Psoas muscle (tissue), 8 donors: ENCODE data around the gene FMO3. TPM values are rescaled to one million over a fixed set of nuclear protein-coding genes. Genes with fewer than 3 reads are reported as not detected.

Experiments
- ATAC-seq, 4 donors: fragments of 200-7000 bp; cut with Tn5 transposase; one replicate each; pipeline ENCODE4 v1.9.1; 2020; ENCODE audit warnings: moderate library complexity in 3 of 4, mild to moderate bottlenecking in 2 of 4
- DNase-seq, 2 donors: peaks; one replicate each; pipeline ENCODE4 v3.0.0-alpha.2; 2020
- H3K27ac ChIP-seq: fragments of 200-600 bp; one replicate; pipeline ENCODE4 v1.8.0; 2022
- H3K27me3 ChIP-seq, 3 donors: fragments of 200-600 bp in 1 of 3; one replicate each; pipeline versions ENCODE4 v1.6.1 to v1.8.0; 2013 to 2022; ENCODE audit warnings: low read length in 2 of 3, mild to moderate bottlenecking in 2 of 3, moderate library complexity in 1 of 3; ENCODE audit not compliant: insufficient read depth in 3 of 3
- H3K36me3 ChIP-seq, 2 donors: fragments of 200-600 bp in 1 of 2; one replicate each; pipeline versions ENCODE4 v1.6.1 to v1.8.0; 2013 to 2022; ENCODE audit warnings: low read depth in 1 of 2, mild to moderate bottlenecking in 1 of 2, moderate library complexity in 1 of 2; ENCODE audit not compliant: insufficient read depth in 1 of 2
- H3K4me1 ChIP-seq: fragments of 200-600 bp; one replicate; pipeline ENCODE4 v1.8.0; 2022
- H3K4me3 ChIP-seq: fragments of 200-600 bp; one replicate; pipeline ENCODE4 v1.8.0; 2022; ENCODE audit warnings: mild to moderate bottlenecking
- H3K9me3 ChIP-seq: fragments of 200-600 bp; one replicate; pipeline ENCODE4 v1.8.0; 2022
- WGBS, 3 donors: extraction: QIAGEN DNeasy Blood & Tissue Kit; methylation state at CpG; one replicate each; pipeline versions ENCODE4 v1.1.6 to v1.1.7; 2013; 5-methylcytosine and 5-hydroxymethylcytosine counted together
- intact Hi-C, 2 donors: fragments of 100-400 bp; cut with DNase I; formaldehyde crosslinking; loops; one replicate each; pipeline versions ENCODE4 v1.11.0 to v1.14.2; 2022
- polyA plus RNA-seq, 3 donors: library from polyadenylated mRNA; stranded (reverse); fragments of 200-250 nt; gene quantifications; one replicate each; pipeline ENCODE4 v1.2.3, GENCODE V29; 2013
- total RNA-seq, 4 donors: library from RNA; stranded (reverse); fragmentation: NEBNext Ultra II Directional in 2 of 4; extraction: Animal tissue kit (Norgen Biotek cat#: 25700) in 2 of 4; gene quantifications; one replicate each; pipeline versions ENCODE4 v1.2.1 to v1.2.4, GENCODE V29; 2021 to 2023
- TF ChIP-seq, protein P1 (sequence below): fragments of 200-600 bp; IDR thresholded peaks from one replicate; pipeline ENCODE4 v1.8.0; 2022; ENCODE audit warnings: antibody characterized with exemption
- donor health status: healthy with polysubstance abuse.
- donor health status: DM: no; HTN: no; CAD: no; lungs with moderate emphysema.
- donor health status: Bipolar disorder and iron deficiency.
- donor health status: healthy.
- donor health status: DM: yes; HTN: yes; CAD: no.
- donor health status: DM: no; HTN: no; CAD: no.
- donor health status: DM: no; HTN: no; CAD: no.
- donor health status: DM: yes; HTN: yes; CAD: no.

FMO3 gene
- total and polyA plus RNA-seq, 7 donors, result 0.48 to 3.6 (median 1.4) TPM

GRCh38 chr1:171160211-171160610 lies 69.5 kb downstream of the FMO3 start:
- Histone ChIP-seq H3K4me3 (no peak overlapping the region), H3K27me3 (no peaks in the 10 kb centered on the region), H3K9me3 (no peaks in the 10 kb centered on the region), H3K36me3 (no peaks in the 10 kb centered on the region), H3K27ac (no peak overlapping the region), H3K4me1 (no peaks in the 10 kb centered on the region)
- ATAC-seq, result no peak
- 71 to 74% (median 71%) methylated on average over 3 of the region's 3 CpGs for WGBS, 3 donors
- TF ChIP-seq, protein P1, sequence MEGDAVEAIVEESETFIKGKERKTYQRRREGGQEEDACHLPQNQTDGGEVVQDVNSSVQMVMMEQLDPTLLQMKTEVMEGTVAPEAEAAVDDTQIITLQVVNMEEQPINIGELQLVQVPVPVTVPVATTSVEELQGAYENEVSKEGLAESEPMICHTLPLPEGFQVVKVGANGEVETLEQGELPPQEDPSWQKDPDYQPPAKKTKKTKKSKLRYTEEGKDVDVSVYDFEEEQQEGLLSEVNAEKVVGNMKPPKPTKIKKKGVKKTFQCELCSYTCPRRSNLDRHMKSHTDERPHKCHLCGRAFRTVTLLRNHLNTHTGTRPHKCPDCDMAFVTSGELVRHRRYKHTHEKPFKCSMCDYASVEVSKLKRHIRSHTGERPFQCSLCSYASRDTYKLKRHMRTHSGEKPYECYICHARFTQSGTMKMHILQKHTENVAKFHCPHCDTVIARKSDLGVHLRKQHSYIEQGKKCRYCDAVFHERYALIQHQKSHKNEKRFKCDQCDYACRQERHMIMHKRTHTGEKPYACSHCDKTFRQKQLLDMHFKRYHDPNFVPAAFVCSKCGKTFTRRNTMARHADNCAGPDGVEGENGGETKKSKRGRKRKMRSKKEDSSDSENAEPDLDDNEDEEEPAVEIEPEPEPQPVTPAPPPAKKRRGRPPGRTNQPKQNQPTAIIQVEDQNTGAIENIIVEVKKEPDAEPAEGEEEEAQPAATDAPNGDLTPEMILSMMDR, result no peak
- intact Hi-C loops, result no loop called here
- no peak for DNase-seq

DNA sequence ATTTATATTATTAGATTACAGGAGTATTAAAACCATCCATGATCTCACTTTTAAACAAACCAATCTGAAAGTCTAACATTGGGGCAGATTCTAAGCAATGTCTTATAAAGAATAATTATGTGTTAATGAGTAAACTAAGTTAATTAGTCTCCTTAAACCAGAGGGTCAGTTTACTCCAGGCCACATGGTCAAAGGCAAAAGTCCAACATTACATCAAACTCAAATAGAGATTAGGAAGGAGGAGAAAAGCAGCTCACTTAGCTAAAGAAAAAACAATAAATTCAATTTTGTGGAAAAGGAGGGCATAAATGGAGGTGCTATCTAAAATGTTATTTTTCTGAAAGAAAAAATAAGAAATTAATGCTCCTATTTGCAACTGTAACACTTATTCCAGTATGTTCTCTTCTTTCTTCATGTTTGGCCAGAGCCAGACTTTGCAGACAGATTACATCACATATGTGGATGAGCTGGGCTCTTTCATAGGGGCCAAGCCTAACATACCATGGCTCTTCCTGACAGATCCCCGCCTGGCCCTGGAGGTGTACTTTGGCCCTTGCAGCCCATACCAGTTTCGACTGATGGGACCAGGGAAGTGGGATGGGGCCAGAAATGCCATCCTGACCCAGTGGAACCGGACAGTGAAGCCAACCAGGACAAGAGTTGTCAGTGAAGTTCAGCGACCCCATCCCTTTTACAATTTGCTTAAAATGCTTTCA lies 70.1 kb downstream of the FMO3 start:
- H3K27me3 ChIP-seq, result no peaks in the 10 kb centered on the region
- H3K36me3 ChIP-seq, result no peaks in the 10 kb centered on the region
- DNase-seq (no peak), ATAC-seq (no peak)
- H3K27ac ChIP-seq, result no peak overlapping the region
- WGBS, 3 donors, result 71 to 77% (median 76%) methylated on average over 4 of the region's 4 CpGs
- H3K9me3 ChIP-seq, result no peaks in the 10 kb centered on the region
- no peak overlapping the region for H3K4me3 ChIP-seq
- H3K4me1 ChIP-seq, result no peaks in the 10 kb centered on the region
- TF ChIP-seq, protein P1, result no peak
- intact Hi-C loops, result no loop called here

DNA sequence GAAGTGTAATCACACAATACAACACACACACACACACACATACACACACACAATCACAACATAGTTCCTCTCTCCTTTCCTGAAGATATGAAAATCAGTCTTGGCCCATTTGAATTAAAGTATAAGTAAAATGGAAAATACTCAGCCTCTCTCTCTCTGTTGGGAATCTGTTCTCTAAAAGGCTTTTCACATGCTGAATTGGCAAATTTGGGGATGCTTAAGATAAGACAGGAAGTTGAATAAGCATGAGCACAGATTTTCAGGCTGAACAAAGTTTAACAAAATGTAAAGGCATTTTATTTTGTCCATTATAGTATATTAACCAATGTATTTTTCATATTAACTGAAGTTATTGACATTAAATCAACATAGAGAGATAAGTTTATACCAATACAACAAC lies 70.7 kb downstream of the FMO3 start:
- ATAC-seq (no peak), DNase-seq (no peak)
- intact Hi-C loops, result no loop called here
- Histone ChIP-seq H3K4me3 (no peak overlapping the region), H3K27me3 (no peaks in the 10 kb centered on the region), H3K36me3 (no peaks in the 10 kb centered on the region), H3K27ac (no peak overlapping the region), H3K4me1 (no peaks in the 10 kb centered on the region), H3K9me3 (no peaks in the 10 kb centered on the region)
- TF ChIP-seq, protein P1, result no peak

- 93 to 99% (median 96%) methylated on average over 2 of the region's 2 CpGs for WGBS, 3 donors
- ATAC-seq (no peak), DNase-seq (no peak)
- TF ChIP-seq, protein P1, result no peak
- no peak overlapping the region for H3K27ac ChIP-seq
- H3K9me3 ChIP-seq, result no peaks in the 10 kb centered on the region
- H3K4me1 ChIP-seq, result no peaks in the 10 kb centered on the region
- intact Hi-C loops, result no loop called here
- no peaks in the 10 kb centered on the region for H3K27me3 ChIP-seq
- no peaks in the 10 kb centered on the region for H3K36me3 ChIP-seq
- no peak overlapping the region for H3K4me3 ChIP-seq
Measured at GRCh38 chr1:171166361-171166760, 75.7 kb downstream of the FMO3 start.

Other genes starting within 250 kb of the FMO3 start
- not detected for gene MROH9, start 155.4 kb upstream of the FMO3 start, total RNA-seq
- gene MROH9, start 155.4 kb upstream of the FMO3 start, polyA plus RNA-seq, result not detected
- gene FMO2, start 94.4 kb downstream of the FMO3 start, total RNA-seq, result 10 to 100 TPM; 16.3 to 54.1 (median 17.8) TPM
- gene FMO2, start 94.4 kb downstream of the FMO3 start, polyA plus RNA-seq, result 10 to 100 TPM in 1 of 3 donors, 1 to 10 TPM in 2; 6.9 to 17.2 (median 9.4) TPM
- under 1 TPM in 2 of 4 donors, not detected in 2; 0.30 TPM for gene FMO1, start 157.6 kb downstream of the FMO3 start, total RNA-seq
- gene FMO1, start 157.6 kb downstream of the FMO3 start, polyA plus RNA-seq, result under 1 TPM in 2 of 3 donors, not detected in 1; 0.03 to 0.19 TPM
- 1 to 10 TPM in 1 of 4 donors, under 1 TPM in 3; 0.59 to 1.7 (median 0.75) TPM for gene FMO4, start 223.3 kb downstream of the FMO3 start, total RNA-seq
- gene FMO4, start 223.3 kb downstream of the FMO3 start, polyA plus RNA-seq, result 1 to 10 TPM in 1 of 3 donors, under 1 TPM in 2; 0.15 to 1.1 (median 0.61) TPM